Activated T-cell treated with anti-CD3 and anti-CD28 coated beads for 24 hours (primary cell): Measurements from ENCODE around the gene CYREN.

Experiments used
- DNase-seq: peaks from one replicate; pipeline ENCODE4 v3.0.0-alpha.2; 2020; ENCODE audit warnings: low read depth

CYREN gene

DNA sequence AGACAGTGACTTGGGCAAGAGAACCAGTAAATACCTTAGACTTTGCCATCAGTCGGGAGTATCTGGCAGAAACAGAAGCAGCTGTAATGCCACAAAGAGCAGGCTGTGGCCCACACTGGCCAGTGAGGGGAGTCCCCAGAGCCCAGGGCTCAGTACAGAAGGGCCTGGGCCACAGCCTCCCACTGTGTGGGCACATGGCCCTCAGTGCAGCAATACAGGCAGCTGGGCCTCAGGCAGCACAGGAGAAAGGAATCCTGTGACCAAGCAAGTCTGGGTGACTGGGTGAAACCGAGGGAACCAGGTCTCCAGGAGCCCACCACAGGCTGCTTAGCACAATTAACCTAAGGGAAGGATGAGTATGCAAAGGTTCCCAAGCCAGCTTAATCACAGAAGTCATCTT, 26.8 kb upstream of the CYREN start:
- DNase-seq = no peak

- no peak for DNase-seq
Measured at GRCh38 chr7:135195968-135196629, 25.6 kb upstream of the CYREN start.

DNA sequence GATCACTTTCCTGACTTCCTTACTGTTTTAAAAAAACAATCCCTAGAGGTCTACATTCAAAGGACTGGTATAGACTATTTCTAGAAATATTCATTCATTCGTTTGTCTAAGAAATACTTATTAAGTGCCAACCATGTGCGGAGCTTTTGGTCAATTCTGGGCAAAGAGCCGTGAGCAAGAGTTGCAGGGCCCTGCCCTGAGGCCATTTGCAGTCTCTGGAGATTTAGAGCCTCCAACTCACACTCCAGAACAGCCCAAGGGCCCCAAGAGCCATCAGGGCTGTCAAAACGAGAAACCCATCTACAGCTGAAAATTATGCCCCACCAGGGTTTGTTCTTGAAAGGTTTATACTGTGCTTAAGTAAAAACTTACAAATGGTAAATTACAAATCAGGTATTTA, 24.6 kb upstream of the CYREN start:
- DNase-seq = no peak

DNA sequence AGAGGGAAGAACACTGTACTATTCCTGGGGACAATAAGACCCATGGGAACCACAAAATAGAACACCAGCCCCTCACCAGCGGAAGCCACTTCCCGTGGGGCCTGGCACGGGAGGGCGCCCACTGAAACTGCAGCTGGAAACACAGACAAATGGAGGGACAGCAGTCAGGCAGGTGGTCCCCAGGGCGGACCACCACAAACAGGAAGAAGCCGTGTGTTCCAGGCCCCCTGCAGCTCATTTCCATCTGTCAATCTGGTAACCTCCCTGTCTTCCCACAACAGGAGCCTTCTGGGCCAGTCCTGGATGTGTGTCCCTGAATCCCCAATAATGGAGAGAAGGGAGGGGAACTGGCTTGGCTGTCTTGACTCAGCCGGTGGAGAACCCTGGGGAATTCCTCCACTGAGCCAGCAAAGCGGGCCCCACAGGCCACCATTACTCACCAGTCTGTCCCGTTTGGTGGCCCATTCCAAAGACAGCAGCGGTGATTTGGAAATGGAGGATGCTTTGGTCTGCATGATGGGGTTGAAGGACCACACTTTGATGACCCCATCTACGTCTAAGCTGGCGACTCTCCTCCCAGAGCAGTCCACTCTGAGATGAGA, 24.1 kb upstream of the CYREN start:
- DNase-seq = no peak

GRCh38 chr7:135193615-135194081, 23.1 kb upstream of the CYREN start:
- no peak for DNase-seq

DNA sequence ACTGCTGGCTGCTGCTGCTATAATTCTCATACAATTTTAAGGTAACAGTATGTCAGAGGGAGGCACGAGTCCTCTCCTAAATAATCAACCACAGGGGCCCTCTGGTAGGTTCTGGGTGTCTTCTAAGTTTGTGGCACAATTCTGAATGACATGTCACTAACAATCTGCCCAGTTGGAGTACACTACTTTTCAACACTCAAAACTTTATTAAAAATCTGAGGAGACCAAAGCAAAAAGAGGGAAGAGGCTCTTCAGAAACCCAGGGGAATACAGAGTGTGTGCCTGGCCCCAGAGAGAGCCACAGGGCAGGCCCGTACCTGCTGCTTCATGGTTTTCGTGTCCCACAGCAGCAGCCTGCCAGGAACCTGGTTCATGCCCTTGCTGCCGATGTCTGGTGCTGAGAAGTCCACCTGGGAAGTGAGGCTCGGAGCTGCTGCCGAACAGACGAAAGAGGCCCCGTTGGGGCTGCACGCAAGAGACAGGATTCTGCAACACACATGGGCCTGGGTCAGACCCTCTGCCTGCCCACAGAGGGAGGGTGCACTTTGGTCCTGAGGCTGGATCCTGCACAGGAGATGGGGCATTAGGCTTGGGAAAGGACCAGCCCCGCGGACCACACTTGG, 22.5 kb upstream of the CYREN start:
- no peak for DNase-seq

DNA sequence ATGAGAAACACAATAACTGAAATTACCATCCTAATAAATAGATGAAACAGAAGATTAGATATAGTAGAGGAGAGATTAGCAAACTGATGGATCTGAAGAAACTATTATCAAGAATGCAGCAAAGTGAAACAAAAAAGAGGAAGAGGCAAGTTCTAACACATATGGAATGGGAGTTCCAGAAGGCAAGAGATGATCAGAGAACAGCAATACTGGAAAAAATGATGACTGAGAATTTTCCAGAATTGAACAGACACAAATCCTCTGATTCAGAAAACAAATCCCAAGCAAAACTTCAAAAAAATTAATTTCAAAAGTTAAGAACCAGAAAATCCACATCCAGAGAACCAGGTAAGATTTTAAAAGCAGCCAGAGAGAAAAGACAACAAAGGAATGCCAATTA, 20.2 kb upstream of the CYREN start:
- DNase-seq = no peak

GRCh38 chr7:135189961-135190360, 19.5 kb upstream of the CYREN start:
- DNase-seq = no peak

GRCh38 chr7:135189221-135189662, 18.7 kb upstream of the CYREN start:
- DNase-seq = no peak

DNA sequence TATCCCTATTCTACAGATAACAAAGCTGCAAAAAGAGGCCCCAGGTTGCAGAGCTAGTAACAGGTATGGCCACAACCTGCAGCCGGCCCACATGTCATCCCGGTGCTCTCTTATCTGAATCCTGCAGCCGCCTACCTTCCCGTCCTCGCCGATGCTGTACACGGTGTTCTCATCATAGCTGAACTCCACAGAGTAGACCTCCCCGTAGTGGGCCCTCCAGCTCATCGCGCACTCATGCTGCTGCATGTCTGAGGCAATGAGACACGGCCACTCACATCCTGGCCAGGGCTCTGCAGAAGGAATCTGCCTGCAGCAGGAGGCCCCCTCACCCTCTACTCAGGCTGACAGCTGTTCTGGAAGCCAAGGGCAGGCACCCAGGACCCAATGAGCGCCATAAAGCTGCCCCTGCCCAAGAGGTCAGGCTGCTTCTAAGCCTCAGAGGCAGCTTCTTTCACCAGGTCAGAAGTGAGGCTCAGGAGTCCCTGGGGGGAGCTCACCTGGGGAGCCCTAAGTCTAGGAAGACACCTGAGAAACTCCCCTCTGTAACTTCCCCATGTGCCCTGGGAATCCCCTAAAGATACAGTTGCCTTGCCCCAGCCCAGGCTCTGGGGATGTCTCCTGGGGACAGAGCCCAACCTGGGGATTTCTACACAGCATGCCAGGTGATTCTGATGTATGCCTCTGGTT, 17.9 kb upstream of the CYREN start:
- DNase-seq = no peak

- no peak for DNase-seq
Measured at GRCh38 chr7:135186841-135187253, 16.3 kb upstream of the CYREN start.

DNA sequence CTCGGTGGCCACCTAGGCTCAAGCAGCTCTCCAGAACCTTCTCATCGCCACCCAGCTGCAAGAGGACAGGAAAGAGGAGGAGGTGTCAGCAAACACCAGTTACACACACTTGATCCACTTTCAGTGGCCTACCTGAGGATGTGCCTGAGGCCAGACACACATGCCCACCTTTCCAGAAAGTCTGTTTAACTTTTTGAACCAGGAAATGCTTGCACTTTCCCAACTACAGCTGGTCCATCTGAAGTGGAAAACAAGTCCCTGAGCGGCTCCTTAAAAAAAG, 15.7 kb upstream of the CYREN start:
- DNase-seq = no peak

GRCh38 chr7:135185471-135186260, 15.2 kb upstream of the CYREN start:
- DNase-seq = no peak

DNA sequence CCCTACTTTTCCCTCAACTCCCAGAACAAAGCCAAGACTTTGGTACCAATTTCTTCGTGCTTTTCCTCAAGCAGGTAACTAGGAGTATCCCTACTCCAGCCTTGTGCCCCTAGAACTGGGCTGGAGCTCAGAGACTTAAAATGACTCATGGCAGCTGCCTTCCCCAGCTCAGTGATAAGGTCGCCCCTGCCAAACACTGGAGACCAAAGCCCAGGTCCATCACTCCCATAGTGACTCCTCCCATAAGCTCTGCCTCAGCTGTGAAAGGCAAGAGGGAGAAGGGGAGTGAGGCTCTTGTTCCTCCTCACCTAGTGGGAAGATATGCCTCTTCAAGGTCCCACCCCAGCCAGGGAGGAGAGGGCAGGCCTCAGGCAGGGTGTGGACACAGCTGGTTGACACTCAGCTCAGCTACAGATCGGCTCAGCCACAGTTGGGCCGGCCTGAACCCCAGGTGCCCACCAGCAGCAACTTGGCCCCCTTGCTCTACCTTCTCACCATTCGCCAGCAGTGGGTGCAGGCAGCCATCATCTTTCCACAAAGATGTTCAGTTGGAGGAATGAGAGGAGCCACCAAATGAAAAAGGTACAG, 13.8 kb upstream of the CYREN start:
- no peak for DNase-seq

DNA sequence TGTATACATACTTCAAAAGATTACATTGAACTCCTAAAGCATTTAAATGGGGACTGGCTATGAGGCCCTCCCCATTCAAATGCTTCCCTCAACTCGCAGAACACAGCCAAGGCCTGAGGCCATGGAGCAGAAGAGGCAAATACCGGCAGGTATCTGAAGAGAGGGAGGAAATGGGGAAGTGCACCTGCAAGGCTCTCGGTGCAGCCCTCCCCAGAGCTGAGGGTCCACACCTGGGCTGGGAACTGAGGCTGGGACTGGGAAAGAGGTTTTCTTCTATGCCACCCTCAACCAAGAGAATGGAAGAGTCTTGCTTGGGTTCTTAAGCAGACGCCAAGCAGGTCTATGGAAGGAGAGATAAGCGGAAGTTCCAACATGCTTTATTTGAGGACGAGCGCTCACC, 13.0 kb upstream of the CYREN start:
- DNase-seq = no peak

GRCh38 chr7:135181929-135182678, 11.6 kb upstream of the CYREN start:
- DNase-seq = no peak

- DNase-seq = no peak
Measured at GRCh38 chr7:135181261-135181928, 10.9 kb upstream of the CYREN start.

- DNase-seq = no peak
Measured at GRCh38 chr7:135180122-135180521, 9.6 kb upstream of the CYREN start.

- DNase-seq = no peak
Measured at GRCh38 chr7:135179321-135179925, 8.9 kb upstream of the CYREN start.

DNA sequence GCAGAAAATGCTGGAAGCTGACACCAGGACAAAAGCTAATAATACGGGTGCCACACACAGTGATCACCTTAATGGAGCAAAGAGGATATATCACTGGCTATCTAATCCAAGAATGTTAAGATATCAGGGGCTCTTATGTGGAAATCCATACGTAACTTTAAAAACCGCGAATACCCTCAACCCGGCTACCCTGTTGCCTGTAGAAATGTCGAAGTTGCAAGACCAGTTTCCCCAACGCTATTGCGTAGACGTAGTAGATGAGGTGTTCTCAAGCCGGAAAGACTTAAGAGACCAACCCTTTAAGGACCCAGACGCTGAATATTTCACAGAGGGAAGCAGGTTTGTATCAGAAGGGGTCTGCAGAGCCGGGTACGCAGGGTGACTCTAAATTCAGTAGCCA, 7.9 kb upstream of the CYREN start:
- no peak for DNase-seq
